ENCODE data around the gene PLEKHA7.

The PLEKHA7 gene

DNA sequence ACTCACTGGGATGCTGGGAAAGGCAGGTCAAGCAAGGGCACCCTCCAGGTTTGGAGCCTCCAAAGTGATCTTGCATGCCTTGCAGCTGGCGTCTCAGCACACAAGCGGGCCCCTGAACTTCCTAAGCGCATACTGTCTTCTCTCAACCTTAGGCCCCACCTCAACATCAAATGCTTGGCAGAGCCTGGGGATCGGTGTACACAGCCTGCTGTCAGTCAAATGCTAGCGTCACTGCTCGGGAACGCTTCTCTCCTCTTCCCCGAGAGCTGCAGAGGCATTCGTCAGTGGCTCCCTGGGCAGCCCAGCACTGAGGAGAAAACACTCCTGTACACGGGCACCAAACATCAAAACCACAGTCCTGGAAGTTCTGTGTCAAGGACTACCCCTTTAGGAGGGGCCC, 150.8 kb downstream of the PLEKHA7 start:
- Histone ChIP-seq H2AFZ (ENCODE audit: low read depth, low read length) (no peak overlapping the region), H2BK12ac (ENCODE audit: low read length in 2 of 2) (no peak overlapping the region), H3K4me2 (ENCODE audit: low read length, poor library complexity, severe bottlenecking) (peak overlapping the region; percentile 17), H3K14ac (ENCODE audit: low read length in 2 of 2) (no peak overlapping the region), H2BK120ac (ENCODE audit: low read depth, low read length) (no peak overlapping the region), H3K23ac (ENCODE audit: low read length in 2 of 2) (no peak overlapping the region), H4K8ac (ENCODE audit: low read length) (no peak overlapping the region), H2BK5ac (ENCODE audit: low read depth, low read length, poor library complexity, severe bottlenecking) (peak overlapping the region; percentile 22), H3K36me3 (ENCODE audit: control insufficient read depth in 1 of 2, insufficient read depth in 2 of 2, low read depth in 1 of 2, low read length in 2 of 2) (no peaks in the 10 kb centered on the region), H2BK15ac (ENCODE audit: low read depth, poor library complexity, severe bottlenecking) (no peak overlapping the region), H3K79me1 (replicated peaks; ENCODE audit: low read length, poor library complexity, severe bottlenecking) (peaks cover 2% of the 10 kb centered on the region), H3K4ac (ENCODE audit: low read depth in 1 of 2, low read length in 2 of 2) (no peak overlapping the region), H3K4me3 (ENCODE audit: insufficient read depth in 1 of 2, low read depth in 1 of 2, low read length in 2 of 2) (no peak overlapping the region), H4K91ac (ENCODE audit: low read length) (no peak overlapping the region), H3K27ac (ENCODE audit: low read length, poor library complexity, severe bottlenecking) (no peak overlapping the region), H3K18ac (ENCODE audit: low read depth in 1 of 2, low read length in 2 of 2) (no peak overlapping the region), H2AK5ac (ENCODE audit: low read length, severe bottlenecking) (no peak overlapping the region), H3K9me3 (ENCODE audit: control insufficient read depth, low read length) (no peaks in the 10 kb centered on the region), H3K9ac (ENCODE audit: low read length) (no peak overlapping the region), H3K27me3 (ENCODE audit: control insufficient read depth in 1 of 2, insufficient read depth in 1 of 2, low read length in 2 of 2) (peaks cover 5 to 44% of the 10 kb centered on the region in 2 experiments), H3K4me1 (ENCODE audit: control insufficient read depth, insufficient read depth, low read depth, low read length) (peaks cover 6% of the 10 kb centered on the region)
- DNase-seq: no peak
- WGBS: 59% methylated on average over 10 of the region's 10 CpGs

DNA sequence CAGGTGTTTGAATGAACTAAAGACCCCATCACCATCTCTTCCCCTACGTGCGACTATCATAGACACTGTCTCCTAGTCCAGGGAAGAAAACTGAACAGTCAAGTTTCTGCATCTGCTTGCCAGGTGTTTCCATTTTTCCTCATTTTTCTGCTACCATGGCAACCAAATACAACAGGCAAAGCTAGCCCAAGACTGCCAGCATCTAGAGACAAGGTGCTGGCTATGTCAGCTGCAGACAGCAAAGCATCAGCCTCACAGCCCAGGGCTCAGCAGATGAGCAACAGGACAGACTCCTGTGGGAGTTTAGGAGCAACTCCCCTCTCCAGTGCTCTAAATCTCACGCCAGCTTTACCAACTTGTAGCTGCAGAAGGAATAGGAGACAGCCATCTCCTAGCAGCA, 151.5 kb downstream of the PLEKHA7 start:
- H3K27ac ChIP-seq (ENCODE audit: low read length, poor library complexity, severe bottlenecking): no peak overlapping the region
- no peak overlapping the region for H4K8ac ChIP-seq (ENCODE audit: low read length)
- no peak overlapping the region for H3K4me2 ChIP-seq (ENCODE audit: low read length, poor library complexity, severe bottlenecking)
- no peaks in the 10 kb centered on the region for H3K9me3 ChIP-seq (ENCODE audit: control insufficient read depth, low read length)
- peaks cover 6% of the 10 kb centered on the region for H3K4me1 ChIP-seq (ENCODE audit: control insufficient read depth, insufficient read depth, low read depth, low read length)
- H4K91ac ChIP-seq (ENCODE audit: low read length): no peak overlapping the region
- no peak overlapping the region for H3K4ac ChIP-seq (ENCODE audit: low read depth in 1 of 2, low read length in 2 of 2)
- WGBS: 84% methylated on average over 3 of the region's 3 CpGs
- DNase-seq: no peak
- H2BK15ac ChIP-seq (ENCODE audit: low read depth, poor library complexity, severe bottlenecking): no peak overlapping the region
- H2BK120ac ChIP-seq (ENCODE audit: low read depth, low read length): no peak overlapping the region
- no peak overlapping the region for H2BK12ac ChIP-seq (ENCODE audit: low read length in 2 of 2)
- no peak overlapping the region for H3K4me3 ChIP-seq (ENCODE audit: insufficient read depth in 1 of 2, low read depth in 1 of 2, low read length in 2 of 2)
- peaks cover 2% of the 10 kb centered on the region for H3K79me1 ChIP-seq (replicated peaks; ENCODE audit: low read length, poor library complexity, severe bottlenecking)
- no peak overlapping the region for H2AK5ac ChIP-seq (ENCODE audit: low read length, severe bottlenecking)
- no peak overlapping the region for H2AFZ ChIP-seq (ENCODE audit: low read depth, low read length)
- H3K27me3 ChIP-seq (ENCODE audit: control insufficient read depth in 1 of 2, insufficient read depth in 1 of 2, low read length in 2 of 2): peaks cover 5 to 47% of the 10 kb centered on the region in 2 experiments
- H3K23ac ChIP-seq (ENCODE audit: low read length in 2 of 2): no peak overlapping the region
- no peak overlapping the region for H3K9ac ChIP-seq (ENCODE audit: low read length)
- H3K18ac ChIP-seq (ENCODE audit: low read depth in 1 of 2, low read length in 2 of 2): no peak overlapping the region
- no peak overlapping the region for H3K14ac ChIP-seq (ENCODE audit: low read length in 2 of 2)
- H3K36me3 ChIP-seq (ENCODE audit: control insufficient read depth in 1 of 2, insufficient read depth in 2 of 2, low read depth in 1 of 2, low read length in 2 of 2): no peaks in the 10 kb centered on the region
- no peak overlapping the region for H2BK5ac ChIP-seq (ENCODE audit: low read depth, low read length, poor library complexity, severe bottlenecking)

- Histone ChIP-seq H3K4me3 (ENCODE audit: insufficient read depth in 1 of 2, low read depth in 1 of 2, low read length in 2 of 2) (no peak overlapping the region), H3K79me1 (replicated peaks; ENCODE audit: low read length, poor library complexity, severe bottlenecking) (peaks cover 2% of the 10 kb centered on the region), H3K4ac (ENCODE audit: low read depth in 1 of 2, low read length in 2 of 2) (no peak overlapping the region), H4K8ac (ENCODE audit: low read length) (no peak overlapping the region), H2BK120ac (ENCODE audit: low read depth, low read length) (no peak overlapping the region), H2BK15ac (ENCODE audit: low read depth, poor library complexity, severe bottlenecking) (no peak overlapping the region), H2BK12ac (ENCODE audit: low read length in 2 of 2) (no peak overlapping the region), H3K27ac (ENCODE audit: low read length, poor library complexity, severe bottlenecking) (no peak overlapping the region), H3K27me3 (ENCODE audit: control insufficient read depth in 1 of 2, insufficient read depth in 1 of 2, low read length in 2 of 2) (peaks cover 5 to 53% of the 10 kb centered on the region in 2 experiments), H3K9me3 (ENCODE audit: control insufficient read depth, low read length) (no peaks in the 10 kb centered on the region), H3K14ac (ENCODE audit: low read length in 2 of 2) (no peak overlapping the region), H2AFZ (ENCODE audit: low read depth, low read length) (no peak overlapping the region), H3K4me2 (ENCODE audit: low read length, poor library complexity, severe bottlenecking) (no peak overlapping the region), H2AK5ac (ENCODE audit: low read length, severe bottlenecking) (no peak overlapping the region), H3K23ac (ENCODE audit: low read length in 2 of 2) (no peak overlapping the region), H3K36me3 (ENCODE audit: control insufficient read depth in 1 of 2, insufficient read depth in 2 of 2, low read depth in 1 of 2, low read length in 2 of 2) (no peaks in the 10 kb centered on the region), H2BK5ac (ENCODE audit: low read depth, low read length, poor library complexity, severe bottlenecking) (no peak overlapping the region), H3K9ac (ENCODE audit: low read length) (no peak overlapping the region), H3K18ac (ENCODE audit: low read depth in 1 of 2, low read length in 2 of 2) (no peak overlapping the region), H3K4me1 (ENCODE audit: control insufficient read depth, insufficient read depth, low read depth, low read length) (peaks cover 6% of the 10 kb centered on the region), H4K91ac (ENCODE audit: low read length) (no peak overlapping the region)
- WGBS: 69% methylated on average over 3 of the region's 3 CpGs
- DNase-seq: no peak
Measured at GRCh38 chr11:16861862-16862261, 152.4 kb downstream of the PLEKHA7 start.

DNA sequence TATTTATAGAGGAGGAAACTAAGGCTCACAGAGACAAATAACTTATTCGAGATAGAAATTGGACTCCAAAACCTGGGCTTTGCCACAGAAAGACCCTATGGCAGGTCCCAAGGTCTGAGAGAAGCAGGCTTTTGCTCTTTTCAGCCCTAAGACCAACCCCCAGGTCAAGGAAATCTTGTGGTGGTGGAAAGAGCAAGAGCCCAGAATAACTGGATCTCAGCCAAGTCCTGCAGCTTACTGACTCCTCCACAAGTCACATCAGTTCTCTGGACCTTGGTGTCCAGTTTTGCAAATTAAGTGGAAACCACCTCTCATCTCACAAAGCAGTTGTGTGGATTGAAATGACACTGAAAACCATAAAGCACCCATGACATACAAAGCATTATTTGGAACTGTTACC, 153.6 kb downstream of the PLEKHA7 start:
- Histone ChIP-seq H3K9me3 (ENCODE audit: control insufficient read depth, low read length) (no peaks in the 10 kb centered on the region), H2BK5ac (ENCODE audit: low read depth, low read length, poor library complexity, severe bottlenecking) (no peak overlapping the region), H3K4me1 (ENCODE audit: control insufficient read depth, insufficient read depth, low read depth, low read length) (peaks cover 6% of the 10 kb centered on the region), H3K18ac (ENCODE audit: low read depth in 1 of 2, low read length in 2 of 2) (no peak overlapping the region), H3K4me2 (ENCODE audit: low read length, poor library complexity, severe bottlenecking) (no peak overlapping the region), H3K4me3 (ENCODE audit: insufficient read depth in 1 of 2, low read depth in 1 of 2, low read length in 2 of 2) (no peak overlapping the region), H2BK120ac (ENCODE audit: low read depth, low read length) (no peak overlapping the region), H3K14ac (ENCODE audit: low read length in 2 of 2) (no peak overlapping the region), H4K8ac (ENCODE audit: low read length) (no peak overlapping the region), H3K79me1 (replicated peaks; ENCODE audit: low read length, poor library complexity, severe bottlenecking) (peaks cover 2% of the 10 kb centered on the region), H3K23ac (ENCODE audit: low read length in 2 of 2) (no peak overlapping the region), H2BK15ac (ENCODE audit: low read depth, poor library complexity, severe bottlenecking) (no peak overlapping the region), H3K4ac (ENCODE audit: low read depth in 1 of 2, low read length in 2 of 2) (no peak overlapping the region), H3K36me3 (ENCODE audit: control insufficient read depth in 1 of 2, insufficient read depth in 2 of 2, low read depth in 1 of 2, low read length in 2 of 2) (no peaks in the 10 kb centered on the region), H3K9ac (ENCODE audit: low read length) (no peak overlapping the region), H2AFZ (ENCODE audit: low read depth, low read length) (no peak overlapping the region), H3K27me3 (ENCODE audit: control insufficient read depth in 1 of 2, insufficient read depth in 1 of 2, low read length in 2 of 2) (peaks cover 5 to 57% of the 10 kb centered on the region in 2 experiments), H4K91ac (ENCODE audit: low read length) (no peak overlapping the region), H2BK12ac (ENCODE audit: low read length in 2 of 2) (no peak overlapping the region), H2AK5ac (ENCODE audit: low read length, severe bottlenecking) (no peak overlapping the region), H3K27ac (ENCODE audit: low read length, poor library complexity, severe bottlenecking) (no peak overlapping the region)
- 78% methylated on average over 1 of the region's 1 CpG for WGBS
- DNase-seq: no peak
